CD4-positive, alpha-beta memory T cell (primary cell): ENCODE measurements around the gene CLRN2. TPM values are rescaled to one million over a fixed set of nuclear protein-coding genes. Genes with fewer than 3 reads are reported as not detected.
"Not testable (repeated sequence)": the region's sequence is repeated elsewhere in the genome, so short reads cannot be mapped to it uniquely, and the experiment has no call there.

ENCODE experiments used
- CTCF ChIA-PET: fragments of 350-600 bp; sonication (Branson Sonifier 250); formaldehyde crosslinking; loops from one replicate; lab custom pipeline; 2021; ENCODE audit warnings: inconsistent platforms; ENCODE audit not compliant: partially characterized antibody; lab: Charles Lee
- POLR2A ChIA-PET: fragments of 350-600 bp; sonication (Branson Sonifier 250); formaldehyde crosslinking; loops from one replicate; lab custom pipeline; 2021; ENCODE audit not compliant: partially characterized antibody; lab: Charles Lee
- DNase-seq, 5 donors: peaks; one replicate each; pipeline versions ENCODE4 v3.0.0 to v3.0.0-alpha.2; 2020 to 2022; ENCODE audit warnings: mixed read lengths in 1 of 5
- H3K27ac ChIP-seq: one replicate; pipeline ENCODE4 v1.7.0; 2013; ENCODE audit warnings: low read depth, low read length
- H3K27me3 ChIP-seq: 2 replicates; pipeline ENCODE4 v1.7.0; 2013; ENCODE audit warnings: mild to moderate bottlenecking, low read length, moderate library complexity; ENCODE audit not compliant: insufficient read depth
- H3K36me3 ChIP-seq: 2 replicates; pipeline ENCODE4 v1.7.0; 2013; ENCODE audit warnings: mild to moderate bottlenecking, low read length, moderate library complexity; ENCODE audit not compliant: insufficient read depth
- H3K4me1 ChIP-seq: 2 replicates; pipeline ENCODE4 v1.7.0; 2013; ENCODE audit warnings: mild to moderate bottlenecking, low read length, moderate library complexity; ENCODE audit not compliant: insufficient read depth
- H3K4me3 ChIP-seq, 2 donors: one replicate each; pipeline ENCODE4 v1.7.0; 2013; ENCODE audit warnings: low read length in 2 of 2, mild to moderate bottlenecking in 1 of 2
- H3K9me3 ChIP-seq, 2 donors: one replicate each; pipeline ENCODE4 v1.7.0; 2013; ENCODE audit warnings: low read length in 2 of 2, control low read depth in 1 of 2; ENCODE audit not compliant: control insufficient read depth in 1 of 2
- H3K27ac Mint-ChIP-seq, 7 donors: one replicate each; pipeline ENCODE4 v1.8.0; 2020 to 2021; ENCODE audit warnings: mixed read lengths in 7 of 7, mild to moderate bottlenecking in 6 of 7, inconsistent platforms in 3 of 7, moderate library complexity in 3 of 7
- H3K27me3 Mint-ChIP-seq, 2 donors: one replicate each; pipeline ENCODE4 v1.8.0; 2020 to 2021; ENCODE audit warnings: mixed read lengths in 2 of 2
- H3K36me3 Mint-ChIP-seq, 2 donors: one replicate each; pipeline ENCODE4 v1.8.0; 2020 to 2021; ENCODE audit warnings: mixed read lengths in 2 of 2, inconsistent platforms in 1 of 2, mild to moderate bottlenecking in 1 of 2
- H3K4me1 Mint-ChIP-seq, 4 donors: one replicate each; pipeline ENCODE4 v1.8.0; 2020 to 2021; ENCODE audit warnings: mixed read lengths in 4 of 4, mild to moderate bottlenecking in 1 of 4
- H3K4me3 Mint-ChIP-seq, 8 donors: one replicate each; pipeline ENCODE4 v1.8.0; 2020 to 2021; ENCODE audit warnings: mixed read lengths in 8 of 8, mild to moderate bottlenecking in 7 of 8, moderate library complexity in 6 of 8, inconsistent platforms in 3 of 8
- H3K9me3 Mint-ChIP-seq, 8 donors: one replicate each; pipeline ENCODE4 v1.8.0; 2020 to 2021; ENCODE audit warnings: mixed read lengths in 8 of 8, mild to moderate bottlenecking in 5 of 8, inconsistent platforms in 3 of 8, moderate library complexity in 1 of 8
- intact Hi-C: fragments of 100-400 bp; cut with micrococcal nuclease; formaldehyde crosslinking; loops from one replicate; pipeline ENCODE4 v1.15.1; 2023
- polyA plus RNA-seq, 2 donors: library from polyadenylated mRNA; unstranded; fragments of 300-500 nt; fragmentation: Illumina TruSeq; gene quantifications; one replicate each; pipeline ENCODE4 v1.2.3, GENCODE V29; 2021
- total RNA-seq, 2 experiments: library from RNA; stranded (reverse); gene quantifications; one replicate each; pipeline ENCODE4 v1.2.3, GENCODE V29; 2021

The CLRN2 gene
- total and polyA plus RNA-seq, 4 experiments from 2014 or later = not detected

DNA sequence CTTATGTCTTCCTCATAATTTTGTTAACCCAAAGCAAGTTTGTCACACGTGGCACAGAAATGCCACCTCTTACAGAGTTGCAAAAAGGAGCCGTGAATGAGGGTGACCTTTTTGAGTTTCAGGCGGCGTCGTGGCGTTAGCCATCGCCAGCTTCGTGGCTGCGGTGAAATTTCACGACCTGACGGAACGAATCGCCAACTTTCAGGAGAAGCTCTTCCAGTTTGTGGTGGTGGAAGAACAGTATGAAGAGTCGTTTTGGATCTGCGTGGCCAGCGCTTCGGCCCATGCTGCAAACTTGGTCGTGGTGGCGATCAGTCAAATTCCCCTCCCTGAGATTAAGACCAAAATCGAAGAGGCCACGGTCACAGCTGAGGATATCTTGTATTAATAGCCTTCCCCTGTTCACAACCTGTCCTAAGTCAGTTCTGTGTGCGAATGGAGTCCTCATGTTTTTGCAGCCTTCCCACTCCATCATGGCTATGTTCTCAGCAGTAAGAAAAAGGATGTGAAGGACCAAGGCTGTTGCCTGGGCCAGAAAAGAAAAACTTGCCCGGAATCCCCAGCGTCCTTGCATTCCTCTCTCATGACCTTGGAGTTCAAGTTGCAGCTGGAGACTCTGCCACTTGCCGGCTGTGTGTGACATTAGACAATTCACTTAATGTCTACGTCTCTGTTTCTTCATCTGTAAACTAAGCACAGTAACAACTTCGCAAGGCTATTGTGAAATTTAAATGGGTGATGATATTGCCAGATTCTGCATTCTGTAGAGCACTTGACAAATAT, 11.9 kb downstream of the CLRN2 start:
- no peaks in the 10 kb centered on the region for H3K4me1 Mint-ChIP-seq
- CTCF ChIA-PET = no interaction called here
- no peaks in the 10 kb centered on the region for H3K9me3 ChIP-seq
- no peaks in the 10 kb centered on the region for H3K9me3 Mint-ChIP-seq
- H3K4me3 Mint-ChIP-seq = no peak overlapping the region
- peaks cover 11% of the 10 kb centered on the region for H3K27me3 ChIP-seq
- H3K27ac Mint-ChIP-seq = no peak overlapping the region
- intact Hi-C loops = no loop called here
- H3K27me3 Mint-ChIP-seq = peaks cover 19 to 22% of the 10 kb centered on the region in 2 donors
- H3K36me3 Mint-ChIP-seq = no peaks in the 10 kb centered on the region
- POLR2A ChIA-PET = no interaction called here
- no peaks in the 10 kb centered on the region for H3K4me1 ChIP-seq
- no peaks in the 10 kb centered on the region for H3K36me3 ChIP-seq
- H3K27ac ChIP-seq = no peak overlapping the region
- no peak overlapping the region for H3K4me3 ChIP-seq
- DNase-seq = no peak

DNA sequence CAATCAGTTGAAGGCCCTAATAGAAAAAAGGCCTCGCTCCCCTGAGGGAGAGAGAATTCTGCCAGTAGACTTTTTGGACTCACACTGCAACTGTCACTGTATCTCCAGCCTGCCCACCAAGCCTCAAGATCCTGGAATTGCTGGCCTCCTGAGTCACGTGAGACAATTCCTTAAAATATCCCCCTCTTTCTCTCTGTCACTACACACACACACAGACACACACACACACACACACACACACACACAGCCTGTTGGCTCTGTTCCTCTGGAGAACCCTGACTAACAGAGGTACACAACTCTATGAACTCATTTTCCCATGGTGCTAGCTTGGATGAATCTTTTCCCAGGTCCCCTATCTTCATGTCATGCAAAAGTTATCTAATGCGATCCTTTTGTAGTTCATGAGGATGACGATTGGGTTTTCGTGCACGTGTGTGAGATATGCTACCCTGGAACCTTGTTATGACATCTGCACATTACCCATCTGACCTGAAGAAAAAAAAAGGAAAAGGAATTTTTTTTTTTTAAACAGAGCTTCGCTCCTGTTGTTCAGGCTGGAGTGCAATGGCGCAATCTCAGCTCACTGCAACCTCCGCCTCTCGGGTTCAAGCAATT, 13.7 kb downstream of the CLRN2 start:
- POLR2A ChIA-PET = no interaction called here
- CTCF ChIA-PET = interaction anchor here (1.8 kb wide), 1 partner anchor 20 kb away, joined by 7 read pairs; no protein-coding TSS in a partner anchor
- DNase-seq = no peak
- H3K4me1 ChIP-seq = no peaks in the 10 kb centered on the region
- no peak overlapping the region for H3K4me3 Mint-ChIP-seq
- H3K4me1 Mint-ChIP-seq = no peaks in the 10 kb centered on the region
- no peaks in the 10 kb centered on the region for H3K9me3 ChIP-seq
- H3K27ac Mint-ChIP-seq = peak overlapping the region in 1 of 7 donors; percentile 41
- H3K27me3 Mint-ChIP-seq = peaks cover 17 to 22% of the 10 kb centered on the region in 2 donors
- H3K27ac ChIP-seq = no peak overlapping the region
- H3K9me3 Mint-ChIP-seq = no peaks in the 10 kb centered on the region
- intact Hi-C loops = no loop called here
- peaks cover 11% of the 10 kb centered on the region for H3K27me3 ChIP-seq
- H3K36me3 Mint-ChIP-seq = no peaks in the 10 kb centered on the region
- no peak overlapping the region for H3K4me3 ChIP-seq
- no peaks in the 10 kb centered on the region for H3K36me3 ChIP-seq

DNA sequence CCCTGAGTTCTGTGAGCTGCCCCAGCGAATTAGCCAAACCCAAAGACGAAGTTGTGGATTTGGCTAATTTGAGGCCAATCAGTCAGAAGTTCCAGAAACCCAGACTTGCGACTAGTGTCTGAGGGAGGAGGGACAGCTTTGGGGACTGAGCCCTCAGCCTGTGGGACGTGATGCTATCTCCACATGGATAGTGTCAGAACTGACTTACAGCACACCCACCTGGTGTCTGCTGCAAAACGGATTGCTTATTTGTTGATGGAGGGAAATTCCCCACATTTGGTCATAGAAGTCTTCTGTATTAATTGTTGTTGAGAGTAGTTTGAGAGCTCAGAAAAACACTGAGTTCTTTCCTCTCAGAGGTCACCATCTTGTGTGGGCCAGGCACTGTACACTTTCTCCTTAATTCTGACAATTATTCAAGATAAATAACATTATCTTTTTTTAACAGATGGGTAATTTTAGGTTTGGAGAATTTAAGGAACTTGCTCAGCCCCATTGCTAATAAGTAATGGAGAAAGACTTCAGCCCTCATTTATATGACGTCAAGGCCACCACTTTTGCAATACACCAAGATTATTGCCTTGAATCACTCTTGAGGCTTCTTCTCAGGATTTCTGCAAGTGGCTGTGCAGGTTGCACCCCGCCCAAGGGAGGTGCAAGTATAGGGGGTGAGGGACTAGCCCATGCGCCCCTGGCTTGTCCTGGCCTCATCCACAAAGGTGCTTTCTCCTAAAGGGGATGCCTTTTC, 16.7 kb downstream of the CLRN2 start:
- ChIA-PET POLR2A (no interaction called here), CTCF (interaction anchor here (0.6 kb wide), 1 partner anchor 1853 kb away, joined by 3 read pairs; no protein-coding TSS in a partner anchor)
- H3K9me3 ChIP-seq = no peaks in the 10 kb centered on the region
- Mint-ChIP-seq H3K27me3 (peaks cover 15 to 18% of the 10 kb centered on the region in 2 donors), H3K4me3 (no peak overlapping the region), H3K9me3 (no peaks in the 10 kb centered on the region), H3K36me3 (no peaks in the 10 kb centered on the region), H3K27ac (no peak overlapping the region), H3K4me1 (peaks cover 2 to 5% (median 4%) of the 10 kb centered on the region in 4 donors)
- no peaks in the 10 kb centered on the region for H3K4me1 ChIP-seq
- H3K36me3 ChIP-seq = no peaks in the 10 kb centered on the region
- H3K4me3 ChIP-seq = no peak overlapping the region
- no peak overlapping the region for H3K27ac ChIP-seq
- no peak for DNase-seq
- peaks cover 11% of the 10 kb centered on the region for H3K27me3 ChIP-seq
- intact Hi-C loops = no loop called here

DNA sequence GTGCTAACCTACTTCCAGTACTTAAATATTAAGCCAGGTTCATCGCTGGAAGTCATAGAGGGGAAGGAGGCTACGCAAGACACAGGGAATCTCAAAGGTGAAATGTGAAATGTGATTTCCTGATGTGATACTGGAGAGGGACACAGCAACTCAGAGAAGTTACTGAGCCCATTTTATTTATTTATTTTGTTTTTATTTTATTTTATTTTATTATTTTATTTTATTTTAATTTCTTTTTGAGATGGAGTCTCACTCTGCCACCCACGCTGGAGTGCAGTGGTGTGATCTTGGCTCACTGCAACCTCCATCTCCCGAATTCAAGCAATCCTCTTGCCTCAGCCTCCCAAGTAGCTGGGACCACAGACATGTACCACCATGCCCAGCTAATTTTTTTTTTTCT, 19.7 kb downstream of the CLRN2 start:
- H3K27ac ChIP-seq = no peak overlapping the region
- H3K4me1 ChIP-seq = no peaks in the 10 kb centered on the region
- DNase-seq = no peak
- no peak overlapping the region for H3K4me3 Mint-ChIP-seq
- peaks cover 0 to 1% of the 10 kb centered on the region in 2 donors for H3K27me3 Mint-ChIP-seq
- H3K27ac Mint-ChIP-seq = no peak overlapping the region
- ChIA-PET POLR2A (no interaction called here), CTCF (interaction anchor here (2.2 kb wide), 1 partner anchor 14 kb away, joined by 7 read pairs; no protein-coding TSS in a partner anchor)
- no peaks in the 10 kb centered on the region for H3K36me3 Mint-ChIP-seq
- no peaks in the 10 kb centered on the region for H3K9me3 Mint-ChIP-seq
- H3K27me3 ChIP-seq = no peaks in the 10 kb centered on the region
- H3K9me3 ChIP-seq = no peaks in the 10 kb centered on the region
- no peaks in the 10 kb centered on the region for H3K36me3 ChIP-seq
- intact Hi-C loops = no loop called here
- peaks cover 2 to 5% (median 4%) of the 10 kb centered on the region in 4 donors for H3K4me1 Mint-ChIP-seq
- H3K4me3 ChIP-seq = no peak overlapping the region

DNA sequence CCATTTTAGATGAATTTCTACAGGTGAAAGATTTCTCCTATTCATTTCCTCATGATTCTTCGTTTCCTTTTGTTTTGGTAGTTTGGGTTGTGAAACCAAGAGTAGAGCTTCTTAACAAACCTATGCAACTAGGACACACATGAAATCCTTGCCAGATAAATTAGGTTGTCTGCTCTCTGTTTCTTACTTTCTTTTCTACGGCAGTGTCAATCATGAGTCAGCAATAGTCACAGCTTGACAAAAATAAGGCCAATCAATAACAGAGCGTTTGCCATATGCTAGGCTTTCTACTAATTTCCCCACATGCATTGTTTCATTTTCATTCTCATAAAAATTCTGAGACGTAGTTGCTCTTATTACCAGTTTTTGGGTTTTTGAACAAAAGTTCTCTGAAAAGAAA, 20.3 kb downstream of the CLRN2 start:
- intact Hi-C loops = no loop called here
- no peaks in the 10 kb centered on the region for H3K36me3 ChIP-seq
- no peaks in the 10 kb centered on the region for H3K9me3 ChIP-seq
- no peaks in the 10 kb centered on the region for H3K27me3 ChIP-seq
- H3K4me1 ChIP-seq = no peaks in the 10 kb centered on the region
- Mint-ChIP-seq H3K9me3 (peaks cover 0 to 1% (median 0%) of the 10 kb centered on the region in 8 donors), H3K27ac (no peak overlapping the region), H3K4me1 (peaks cover 2 to 5% (median 4%) of the 10 kb centered on the region in 4 donors), H3K36me3 (no peaks in the 10 kb centered on the region), H3K4me3 (peak overlapping the region in 1 of 8 donors; percentile 29), H3K27me3 (peaks cover 0 to 4% of the 10 kb centered on the region in 2 donors)
- ChIA-PET POLR2A (no interaction called here), CTCF (interaction anchor here (2.2 kb wide), 1 partner anchor 14 kb away, joined by 7 read pairs; no protein-coding TSS in a partner anchor)
- no peak for DNase-seq
- H3K27ac ChIP-seq = no peak overlapping the region
- no peak overlapping the region for H3K4me3 ChIP-seq

DNA sequence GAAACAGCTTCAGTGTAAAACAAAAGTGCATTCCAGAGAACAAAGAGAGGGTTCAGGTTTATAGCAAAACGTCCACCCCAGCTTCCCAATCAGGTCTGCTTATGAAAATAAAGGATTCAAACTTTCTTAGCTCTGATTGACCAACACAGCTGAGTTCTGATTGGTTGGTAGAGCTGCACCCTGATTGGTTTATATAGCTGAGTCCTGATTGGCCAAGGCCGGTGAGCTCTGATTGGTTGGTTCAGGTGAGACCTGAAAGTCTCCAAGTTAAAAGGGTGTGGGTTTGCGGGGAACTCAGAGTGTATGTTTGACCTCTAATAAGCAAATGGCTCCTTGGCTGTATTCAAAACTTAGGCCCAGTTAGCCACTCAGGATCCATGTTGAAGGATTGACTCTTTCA, 20.9 kb downstream of the CLRN2 start:
- H3K27me3 Mint-ChIP-seq = peaks cover 2% of the 10 kb centered on the region in 2 donors
- H3K4me3 ChIP-seq = no peak overlapping the region
- intact Hi-C loops = no loop called here
- CTCF ChIA-PET = interaction anchor here (2.2 kb wide), 1 partner anchor 13 kb away, joined by 7 read pairs; no protein-coding TSS in a partner anchor
- peaks cover 0 to 1% (median 0%) of the 10 kb centered on the region in 8 donors for H3K9me3 Mint-ChIP-seq
- DNase-seq = no peak
- no peaks in the 10 kb centered on the region for H3K36me3 Mint-ChIP-seq
- H3K4me1 Mint-ChIP-seq = peaks cover 2 to 5% (median 4%) of the 10 kb centered on the region in 4 donors
- no peak overlapping the region for H3K27ac Mint-ChIP-seq
- no peaks in the 10 kb centered on the region for H3K27me3 ChIP-seq
- H3K4me3 Mint-ChIP-seq = no peak overlapping the region
- H3K36me3 ChIP-seq = no peaks in the 10 kb centered on the region
- H3K27ac ChIP-seq = no peak overlapping the region
- POLR2A ChIA-PET = no interaction called here
- H3K9me3 ChIP-seq = no peaks in the 10 kb centered on the region
- no peaks in the 10 kb centered on the region for H3K4me1 ChIP-seq

DNA sequence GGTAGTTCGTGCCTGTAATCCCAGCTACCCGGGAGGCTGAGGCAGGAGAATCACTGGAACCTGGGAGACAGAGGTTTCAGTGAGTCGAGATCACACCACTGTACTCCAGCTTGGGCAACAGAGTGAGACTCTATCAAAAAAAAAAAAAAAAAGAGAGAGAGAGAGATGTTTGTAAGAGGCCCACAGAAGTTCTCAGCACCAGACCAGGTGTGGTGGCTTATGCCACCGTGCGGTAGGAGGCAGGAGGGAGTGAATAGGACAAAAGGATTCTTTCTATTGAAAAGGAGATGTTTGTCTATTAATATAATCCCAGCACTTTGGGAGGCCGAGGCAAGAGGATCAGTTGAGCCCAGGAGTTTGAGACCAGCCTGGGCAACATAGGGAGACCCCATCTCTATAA, 22.1 kb downstream of the CLRN2 start:
- H3K36me3 Mint-ChIP-seq, H3K9me3 ChIP-seq, H3K36me3 ChIP-seq, H3K27ac ChIP-seq, H3K27me3 ChIP-seq, CTCF ChIA-PET, H3K4me1 ChIP-seq, intact Hi-C loops, POLR2A ChIA-PET, H3K4me3 ChIP-seq, H3K27me3 Mint-ChIP-seq, H3K4me1 Mint-ChIP-seq, H3K4me3 Mint-ChIP-seq, DNase-seq, H3K27ac Mint-ChIP-seq, H3K9me3 Mint-ChIP-seq: not testable (repeated sequence)
